HG03575 (cell line): ENCODE data around the gene MALRD1.

ENCODE experiments used
- ATAC-seq: cut with Tn5 transposase; IDR thresholded peaks from one replicate; pipeline ENCODE4 v1.9.1; 2021; ENCODE audit not compliant: unreplicated experiment, insufficient number of reproducible peaks, low FRiP score; ENCODE audit errors: extremely low read depth

The MALRD1 gene

GRCh38 chr10:19588608-19589007 lies 540.0 kb downstream of the MALRD1 start:
- ATAC-seq = no peak

GRCh38 chr10:19592276-19592675 lies 543.7 kb downstream of the MALRD1 start:
- ATAC-seq = no peak

- no peak for ATAC-seq
Measured at GRCh38 chr10:19595212-19595845, 546.7 kb downstream of the MALRD1 start.

- no peak for ATAC-seq
Measured at GRCh38 chr10:19605806-19606205, 557.2 kb downstream of the MALRD1 start.

- no peak for ATAC-seq
Measured at GRCh38 chr10:19606968-19607367, 558.4 kb downstream of the MALRD1 start.

- no peak for ATAC-seq
Measured at GRCh38 chr10:19611775-19612174, 563.2 kb downstream of the MALRD1 start.

- ATAC-seq = no peak
Measured at GRCh38 chr10:19616966-19617365, 568.4 kb downstream of the MALRD1 start.

DNA sequence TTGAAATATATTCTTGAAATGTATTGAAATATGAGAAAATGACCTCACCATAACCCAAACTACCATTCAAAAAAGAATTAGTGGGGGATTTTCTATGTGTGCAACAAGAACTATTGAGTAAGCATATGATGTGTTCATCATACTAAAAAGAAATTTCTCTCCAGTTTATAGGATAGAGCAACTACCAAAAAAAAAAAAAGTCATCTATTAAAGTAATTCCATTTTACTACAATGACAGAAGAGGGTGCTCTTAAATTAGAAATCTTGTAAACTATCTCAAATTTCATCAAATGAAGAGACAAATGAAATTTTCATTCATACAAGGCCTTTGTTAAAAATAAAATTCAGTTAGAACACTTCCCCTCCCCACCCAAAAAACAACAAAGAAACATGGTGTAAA lies 572.2 kb downstream of the MALRD1 start:
- ATAC-seq = no peak

DNA sequence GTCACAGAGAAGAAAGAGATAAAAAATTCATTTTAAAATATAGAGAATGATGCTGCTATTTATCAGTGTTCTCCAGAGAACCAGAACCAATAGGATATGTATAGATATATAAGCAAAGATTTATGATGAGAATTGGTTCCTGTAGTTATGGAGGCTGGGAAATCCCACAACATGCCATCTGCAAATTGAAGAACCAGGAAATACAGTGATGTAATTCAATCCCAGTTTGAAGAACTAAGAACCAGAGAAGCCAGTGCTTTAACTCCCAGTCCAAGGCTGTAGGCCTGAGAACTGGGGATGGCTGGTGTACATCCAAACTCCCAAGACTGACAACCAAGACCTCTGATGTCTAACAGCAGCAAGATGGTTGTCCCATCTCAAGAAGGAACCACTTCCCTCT lies 574.7 kb downstream of the MALRD1 start:
- ATAC-seq = no peak

- ATAC-seq = no peak
Measured at GRCh38 chr10:19626156-19626555, 577.6 kb downstream of the MALRD1 start.

DNA sequence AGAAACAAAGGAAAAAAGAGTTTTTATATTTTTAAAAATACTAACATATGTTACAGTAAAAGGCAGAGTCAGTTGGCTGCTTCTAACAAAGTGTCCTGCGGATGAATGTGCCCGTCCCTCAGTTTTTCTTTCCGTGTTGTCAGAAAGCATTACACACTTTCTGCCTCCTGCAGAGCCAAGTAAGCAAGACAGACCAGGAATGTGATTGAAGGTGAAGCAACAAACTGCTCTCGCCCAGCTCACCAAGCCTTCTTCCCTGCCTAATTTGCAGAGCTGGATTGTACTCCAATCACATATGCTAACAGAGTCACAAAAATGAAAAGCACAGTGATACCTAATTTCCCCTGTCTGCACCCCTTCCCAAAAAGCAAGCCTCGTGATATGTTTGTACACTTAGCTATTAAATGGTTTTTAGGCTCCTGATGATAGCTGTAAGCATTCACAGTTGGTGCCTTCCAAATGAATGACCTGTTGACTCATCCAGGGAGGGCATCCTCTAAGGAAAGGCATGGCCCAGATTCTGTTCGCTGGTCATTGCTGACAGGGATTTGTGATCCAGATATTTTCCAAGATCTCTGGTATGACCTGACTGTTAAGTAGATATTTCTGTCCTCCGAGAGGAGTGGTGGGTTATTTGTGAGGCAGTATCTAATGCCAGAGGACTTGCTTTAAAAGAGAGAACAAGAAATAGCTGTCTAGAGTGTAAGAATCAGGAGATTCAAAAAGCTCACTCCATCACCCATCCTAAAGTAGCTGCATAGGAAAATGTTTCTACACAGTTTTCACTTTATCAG lies 580.4 kb downstream of the MALRD1 start:
- no peak for ATAC-seq

GRCh38 chr10:19629567-19629966 lies 581.0 kb downstream of the MALRD1 start:
- ATAC-seq = no peak

- ATAC-seq = no peak
Measured at GRCh38 chr10:19634163-19634562, 585.6 kb downstream of the MALRD1 start.

DNA sequence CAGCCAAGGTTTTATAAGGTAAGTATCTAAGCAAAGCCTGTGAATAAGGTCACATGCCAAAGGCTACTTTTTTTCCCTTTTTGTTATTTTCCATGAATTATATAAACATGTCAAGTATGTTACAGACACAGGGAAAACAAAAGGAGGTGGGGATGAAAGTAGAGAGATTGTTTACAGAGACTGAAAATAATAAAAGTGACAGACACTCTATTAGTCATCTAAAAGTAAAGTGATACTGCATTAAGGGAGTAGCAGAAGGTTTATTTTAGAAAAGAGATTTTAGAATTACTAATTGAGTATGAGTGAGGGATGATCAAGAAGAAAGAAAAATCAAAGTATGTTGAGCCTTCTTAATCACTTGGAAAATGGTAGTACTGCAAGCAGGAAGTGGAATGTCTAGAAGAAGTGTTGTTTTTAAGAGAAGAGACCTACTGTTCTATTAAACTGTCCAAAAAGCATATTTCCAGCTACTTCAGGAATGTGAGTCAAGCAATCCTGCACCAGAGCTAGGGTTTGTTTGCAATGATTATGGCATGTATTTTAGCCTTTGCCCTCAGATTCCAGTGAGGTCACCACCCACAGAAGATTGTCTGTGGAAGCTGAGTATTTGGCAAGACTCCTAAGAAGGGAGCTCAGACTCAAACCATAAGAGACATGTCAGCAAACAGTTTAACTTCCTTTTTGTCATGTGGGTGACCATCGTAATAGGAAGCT lies 589.7 kb downstream of the MALRD1 start:
- no peak for ATAC-seq

- no peak for ATAC-seq
Measured at GRCh38 chr10:19638896-19639233, 590.3 kb downstream of the MALRD1 start.

DNA sequence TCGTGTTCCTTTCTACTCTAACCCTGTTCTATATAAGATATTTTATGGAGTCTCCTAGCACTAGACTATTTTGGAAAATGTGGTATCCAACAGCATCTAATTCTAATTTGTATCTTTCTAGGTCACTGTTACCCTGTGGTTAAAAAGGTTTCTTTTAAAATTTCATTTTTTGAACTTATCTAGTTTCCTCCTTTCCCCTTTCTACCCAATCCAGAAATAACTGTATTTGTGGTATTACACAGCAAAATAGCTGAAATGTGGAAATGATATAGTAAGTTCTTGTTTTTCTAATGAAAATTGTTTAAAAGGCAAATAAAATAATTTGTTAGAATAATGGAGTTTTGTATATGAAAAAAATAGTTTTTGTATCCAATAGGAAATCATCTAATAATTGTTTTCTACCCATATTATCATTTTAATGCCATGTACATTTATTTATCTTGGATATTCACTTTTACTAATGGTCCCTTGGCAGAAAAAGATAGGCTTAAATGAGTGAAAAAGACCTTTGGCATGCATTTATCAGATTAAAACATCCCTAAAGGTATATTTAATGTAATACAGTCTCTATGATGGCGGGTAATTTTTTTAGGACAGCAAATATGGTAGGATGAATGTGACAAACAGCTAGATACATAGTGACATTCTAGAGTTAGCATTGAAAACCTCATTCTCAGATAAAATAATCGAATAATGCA lies 592.1 kb downstream of the MALRD1 start:
- ATAC-seq = no peak

- no peak for ATAC-seq
Measured at GRCh38 chr10:19651549-19651948, 602.9 kb downstream of the MALRD1 start.

- no peak for ATAC-seq
Measured at GRCh38 chr10:19652750-19653149, 604.1 kb downstream of the MALRD1 start.

GRCh38 chr10:19653931-19654330 lies 605.3 kb downstream of the MALRD1 start:
- no peak for ATAC-seq

DNA sequence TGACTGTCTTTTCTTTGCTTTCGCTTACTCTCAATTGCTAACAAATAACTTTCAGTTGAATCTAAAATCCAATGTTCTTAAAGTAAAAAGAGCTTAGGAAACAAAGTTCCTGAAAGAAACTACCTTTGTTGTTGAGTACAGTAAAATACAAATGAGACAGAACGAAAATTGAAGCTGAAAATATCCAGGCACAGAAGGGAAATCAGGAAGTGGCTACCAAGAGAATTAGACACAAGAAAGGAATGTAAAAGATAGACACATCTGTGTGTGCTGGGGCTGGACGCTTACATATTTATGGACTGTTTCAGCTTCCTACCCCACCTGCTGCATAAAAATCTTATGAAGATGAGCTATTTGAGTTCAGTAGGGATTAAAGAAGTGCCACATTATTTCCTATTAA lies 606.0 kb downstream of the MALRD1 start:
- ATAC-seq = no peak
